NCI-H1092 treated with DMSO at 0.1 percent for 48 hours (cell line): Measurements from ENCODE around the gene LPGAT1.
"Not testable (repeated sequence)": the region's sequence is repeated elsewhere in the genome, so short reads cannot be mapped to it uniquely, and the experiment has no call there.

Experiments used
- DNase-seq: peaks from one replicate; lab custom pipeline; 2025; lab: John Stamatoyannopoulos, UW

Gene LPGAT1, protein sequence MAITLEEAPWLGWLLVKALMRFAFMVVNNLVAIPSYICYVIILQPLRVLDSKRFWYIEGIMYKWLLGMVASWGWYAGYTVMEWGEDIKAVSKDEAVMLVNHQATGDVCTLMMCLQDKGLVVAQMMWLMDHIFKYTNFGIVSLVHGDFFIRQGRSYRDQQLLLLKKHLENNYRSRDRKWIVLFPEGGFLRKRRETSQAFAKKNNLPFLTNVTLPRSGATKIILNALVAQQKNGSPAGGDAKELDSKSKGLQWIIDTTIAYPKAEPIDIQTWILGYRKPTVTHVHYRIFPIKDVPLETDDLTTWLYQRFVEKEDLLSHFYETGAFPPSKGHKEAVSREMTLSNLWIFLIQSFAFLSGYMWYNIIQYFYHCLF

DNA sequence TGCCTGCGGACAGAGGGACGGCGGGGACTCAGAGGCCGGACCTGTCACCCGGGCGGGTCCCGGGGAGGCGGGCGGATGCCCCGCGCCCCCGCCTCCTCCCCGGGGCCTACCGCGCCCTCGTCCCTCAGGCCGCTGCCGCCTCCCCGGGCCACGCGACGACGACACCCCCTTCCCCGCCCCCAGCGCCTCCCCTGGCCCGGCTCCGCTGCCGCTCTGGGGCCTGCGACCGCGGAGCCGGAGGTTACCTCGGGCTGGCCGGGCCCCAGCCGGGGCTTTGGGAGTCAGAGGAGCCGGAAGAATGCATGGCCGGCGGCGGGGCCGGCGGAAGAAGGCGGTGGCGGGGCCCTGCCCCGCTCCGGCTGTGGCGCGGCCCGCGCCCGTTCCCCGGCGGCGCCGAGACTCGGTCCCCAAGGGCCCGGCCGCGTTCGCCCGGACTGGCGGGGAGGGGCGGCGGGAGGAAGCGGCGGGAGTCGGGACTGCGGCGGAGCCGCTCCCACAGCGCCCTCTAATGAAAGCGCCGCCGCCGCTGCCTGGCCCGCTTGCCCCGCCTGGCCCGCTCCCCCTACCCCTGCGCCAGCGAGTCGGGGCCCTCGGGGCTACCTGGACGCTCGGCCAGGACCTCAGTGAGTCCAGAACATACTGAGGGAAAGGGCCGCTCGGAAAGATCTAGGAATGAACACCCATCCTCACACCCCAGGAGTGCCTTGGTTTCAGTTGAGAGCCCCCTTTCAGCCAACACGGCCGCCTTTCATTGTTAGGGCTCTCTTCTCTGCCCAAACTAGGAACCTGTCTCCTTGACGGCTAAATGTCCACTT, at the start of gene LPGAT1:
Gene LPGAT1 (minus strand): TSS at position 436 of the 815 bp plus-strand sequence. CDS start 1,467 bp downstream, outside the sequence.
- DNase-seq: peak; percentile 81

DNA sequence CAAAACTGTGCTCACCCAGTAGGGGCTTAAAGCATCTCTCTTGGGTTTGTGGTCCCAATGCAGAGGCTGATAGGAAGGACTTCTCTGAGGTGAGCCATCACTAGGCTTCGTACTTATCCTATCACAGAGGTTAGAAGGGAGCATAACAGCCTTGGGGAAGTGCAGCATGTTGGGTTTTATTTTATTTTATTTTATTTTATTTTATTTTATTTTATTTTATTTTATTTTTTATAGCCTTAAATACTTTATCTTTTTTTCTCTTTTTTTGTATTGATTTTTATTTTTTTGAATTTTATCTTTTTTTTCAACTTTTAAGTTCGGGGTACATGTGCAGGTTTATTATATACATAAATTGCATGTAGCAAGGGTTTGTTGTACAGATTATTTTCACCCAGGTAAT, 48.9 kb upstream of the LPGAT1 start:
- no peak for DNase-seq

DNA sequence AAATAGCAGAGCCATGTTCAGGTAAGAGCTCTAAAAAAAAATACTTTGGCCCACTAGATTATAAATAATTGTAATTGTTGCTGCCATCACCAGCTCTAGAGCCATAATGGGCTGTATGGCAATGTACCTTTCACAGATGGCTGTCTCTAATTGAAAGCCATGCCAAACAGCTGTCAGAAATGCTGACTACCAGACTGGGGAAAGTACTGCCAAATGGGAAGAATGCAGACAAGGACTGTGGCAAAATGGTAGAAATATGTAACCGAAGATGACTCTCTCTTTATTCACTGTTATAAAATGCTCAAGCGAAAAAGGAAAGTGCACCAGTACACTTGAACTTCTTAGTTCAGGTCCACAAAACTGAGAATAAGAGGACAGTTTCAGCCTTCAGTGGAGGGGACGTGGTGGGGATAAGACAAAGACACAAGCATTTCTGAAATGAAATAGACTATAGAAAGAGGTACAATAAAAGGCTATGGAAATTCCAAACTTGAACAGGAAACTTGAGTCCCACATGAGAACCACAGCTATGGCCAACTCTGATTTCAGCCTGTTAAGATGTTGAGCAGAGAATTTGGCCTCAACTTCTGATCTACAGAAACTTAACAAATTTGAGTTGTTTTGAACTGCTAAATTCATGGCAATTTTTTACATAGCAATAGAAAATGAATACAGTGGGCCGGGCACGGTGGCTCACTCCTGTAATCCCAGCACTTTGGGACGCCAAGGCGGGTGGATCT, 46.5 kb upstream of the LPGAT1 start:
- DNase-seq: no peak

DNA sequence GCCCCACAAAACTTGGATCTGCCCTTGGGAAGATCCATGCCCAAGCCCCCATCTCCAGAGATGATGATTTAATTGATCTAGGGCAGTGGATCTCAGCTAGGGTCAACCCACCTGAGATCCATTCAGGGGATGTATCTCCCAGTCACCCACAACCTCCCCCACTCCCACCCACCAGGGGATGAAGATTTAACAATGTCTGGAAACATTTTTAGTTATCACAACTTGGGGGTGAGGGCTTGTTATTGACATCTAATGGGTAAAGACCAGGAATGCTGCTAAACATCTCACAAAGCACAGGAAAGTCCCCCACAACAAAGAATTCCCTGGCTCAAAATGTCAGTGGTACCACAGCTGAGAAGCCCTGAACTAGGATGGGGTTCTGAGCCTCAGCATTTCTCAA, 45.0 kb upstream of the LPGAT1 start:
- DNase-seq: no peak

DNA sequence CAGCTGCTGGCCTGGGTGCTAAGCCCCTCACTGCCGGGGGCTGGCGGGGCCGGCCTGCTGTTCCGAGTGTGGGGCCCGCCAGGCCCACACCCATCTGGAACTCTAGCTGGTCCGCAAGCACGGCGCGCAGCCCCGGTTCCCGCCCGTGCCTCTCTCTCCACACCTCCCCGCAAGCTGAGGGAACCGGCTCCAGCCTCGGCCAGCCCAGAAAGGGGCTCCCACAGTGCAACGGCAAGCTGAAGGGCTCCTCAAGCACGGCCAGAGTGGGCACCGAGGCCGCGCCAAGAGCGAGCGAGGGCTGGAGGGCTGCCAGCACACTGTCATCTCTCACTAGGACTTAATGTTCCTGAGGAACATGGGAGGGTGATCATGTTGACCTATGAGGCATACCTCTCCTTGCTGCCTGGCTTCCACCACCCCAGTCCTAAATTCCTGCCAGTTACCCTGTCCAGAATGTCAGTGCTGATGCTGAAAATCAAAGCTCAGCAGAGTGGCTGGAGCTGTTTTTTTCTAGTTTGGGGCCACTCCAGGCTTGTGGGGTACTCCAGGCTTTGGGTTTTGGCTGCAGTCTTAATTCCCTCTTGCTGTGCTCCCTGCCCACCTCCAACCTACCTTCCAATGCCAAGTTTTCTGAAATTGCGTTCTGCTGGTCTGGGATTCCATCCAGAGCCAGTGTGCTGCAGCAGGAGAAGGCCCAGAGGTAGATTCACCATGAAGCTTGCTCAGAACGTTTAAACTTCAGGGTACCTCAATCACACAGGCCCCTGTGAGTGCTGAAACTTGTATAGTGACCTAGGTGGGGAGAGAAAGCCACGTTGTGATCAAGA, 44.2 kb upstream of the LPGAT1 start:
- no peak for DNase-seq

DNA sequence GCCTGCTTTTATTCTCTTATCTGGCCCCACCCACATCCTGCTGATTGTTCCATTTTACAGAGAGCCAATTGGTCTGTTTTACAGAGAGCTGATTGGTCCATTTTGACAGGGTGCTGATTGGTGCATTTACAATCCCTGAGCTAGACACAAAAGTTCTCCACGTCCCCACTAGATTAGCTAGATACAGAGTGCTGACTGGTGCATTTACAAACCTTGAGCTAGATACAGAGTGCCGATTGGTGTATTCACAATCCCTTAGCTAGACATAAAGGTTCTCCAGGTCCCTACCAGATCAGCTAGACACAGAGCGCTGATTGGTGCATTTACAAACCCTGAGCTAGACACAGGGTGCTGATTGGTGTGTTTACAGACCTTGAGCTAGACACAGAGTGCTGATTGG, 43.2 kb upstream of the LPGAT1 start:
- not testable (repeated sequence) for DNase-seq

DNA sequence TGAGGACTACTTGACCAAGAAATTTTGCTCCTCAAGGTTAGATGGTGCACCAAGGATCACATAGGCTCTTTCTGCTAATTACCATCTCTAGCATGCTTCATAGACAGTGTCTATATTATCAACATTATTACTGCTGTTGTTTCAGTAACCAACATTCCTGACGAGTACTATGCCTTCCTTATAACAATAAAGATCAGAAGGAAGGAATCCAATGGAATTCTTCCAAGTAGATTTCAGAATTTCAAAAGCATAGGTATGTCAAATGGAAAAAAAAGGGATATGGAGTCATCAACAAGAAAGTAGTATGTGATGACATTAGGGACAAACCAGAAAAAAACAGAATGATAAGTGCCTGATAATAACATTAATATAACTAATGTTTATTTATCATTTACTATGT, 39.6 kb upstream of the LPGAT1 start:
- no peak for DNase-seq

GRCh38 chr1:211865180-211865579, 34.6 kb upstream of the LPGAT1 start:
- no peak for DNase-seq

- no peak for DNase-seq
Observed at GRCh38 chr1:211859405-211859804, 28.8 kb upstream of the LPGAT1 start.

DNA sequence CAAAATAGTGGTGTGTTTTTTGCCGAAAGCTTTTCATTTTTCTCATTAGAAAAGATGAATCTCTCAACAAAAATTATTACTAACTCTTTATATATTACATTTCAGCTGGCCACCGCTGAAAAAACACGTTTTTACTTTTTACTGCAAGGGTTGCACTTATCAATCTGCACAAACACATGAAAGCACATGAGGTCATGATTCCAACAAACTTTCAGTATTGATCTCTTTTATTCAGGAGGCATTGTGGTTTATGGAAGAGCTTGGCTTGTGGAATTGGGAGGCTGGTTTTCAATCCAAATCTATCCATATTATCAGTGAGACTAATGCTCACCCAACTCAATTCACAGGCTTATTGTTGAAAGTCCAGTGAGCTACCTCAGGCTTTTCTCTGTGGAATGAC, 20.6 kb upstream of the LPGAT1 start:
- DNase-seq: no peak

- DNase-seq: no peak
Observed at GRCh38 chr1:211843507-211844298, 13.1 kb upstream of the LPGAT1 start.

- no peak for DNase-seq
Observed at GRCh38 chr1:211843018-211843417, 12.5 kb upstream of the LPGAT1 start.

GRCh38 chr1:211842518-211842917, 12.0 kb upstream of the LPGAT1 start:
- no peak for DNase-seq

DNA sequence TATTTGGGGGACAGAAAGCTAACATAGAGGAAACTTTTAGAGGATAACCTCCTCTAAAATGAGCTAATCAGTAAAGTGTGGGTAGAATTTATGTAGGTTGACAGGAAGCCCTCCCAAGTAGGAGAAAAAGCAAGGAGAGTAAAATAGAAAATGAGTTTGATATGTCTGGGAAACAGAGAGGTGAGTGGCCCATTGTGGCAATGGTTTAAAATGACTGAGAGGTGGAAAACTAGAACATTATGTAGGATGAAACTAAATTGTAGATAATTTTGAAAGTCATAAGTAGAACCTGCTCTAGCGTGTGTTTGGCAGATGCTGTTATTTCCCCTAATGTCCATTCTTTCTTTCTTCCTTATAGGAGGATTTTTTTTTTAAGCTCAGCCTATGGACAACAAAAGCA, 8.5 kb upstream of the LPGAT1 start:
- DNase-seq: no peak

DNA sequence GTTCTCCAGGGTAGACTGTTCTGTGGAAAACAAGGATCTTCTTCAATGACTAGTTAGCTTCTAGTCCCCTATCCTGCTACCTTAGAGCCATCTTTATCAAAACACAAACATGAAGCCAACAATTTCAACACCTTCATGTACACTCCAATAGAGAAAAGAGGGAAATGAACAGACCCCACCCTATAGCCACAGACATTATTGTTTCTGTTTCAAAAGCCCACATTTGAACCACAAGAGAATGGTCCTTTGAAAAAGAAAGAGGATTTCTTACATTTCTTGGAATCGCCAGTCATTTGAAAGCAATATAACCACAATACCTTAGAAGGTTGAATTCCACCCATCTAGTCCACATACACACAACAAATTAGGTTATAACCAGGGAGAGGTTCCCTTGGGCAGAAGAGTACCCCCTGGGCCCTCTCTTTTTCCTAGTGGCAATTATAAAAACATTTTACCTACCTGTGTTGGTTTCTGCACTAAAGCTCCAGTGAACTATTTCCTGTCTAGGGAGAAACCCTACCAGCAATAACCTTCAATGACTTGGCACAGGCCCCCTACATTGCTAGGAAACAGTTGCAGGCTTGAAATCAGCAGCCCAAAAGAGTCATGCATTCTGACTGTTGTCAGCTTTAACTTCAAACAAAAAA, 2.7 kb upstream of the LPGAT1 start:
- DNase-seq: no peak

GRCh38 chr1:211832661-211833060, 2.1 kb upstream of the LPGAT1 start:
- DNase-seq: no peak

GRCh38 chr1:211831558-211832323, 1.2 kb upstream of the LPGAT1 start:
- DNase-seq: peak; percentile 47

DNA sequence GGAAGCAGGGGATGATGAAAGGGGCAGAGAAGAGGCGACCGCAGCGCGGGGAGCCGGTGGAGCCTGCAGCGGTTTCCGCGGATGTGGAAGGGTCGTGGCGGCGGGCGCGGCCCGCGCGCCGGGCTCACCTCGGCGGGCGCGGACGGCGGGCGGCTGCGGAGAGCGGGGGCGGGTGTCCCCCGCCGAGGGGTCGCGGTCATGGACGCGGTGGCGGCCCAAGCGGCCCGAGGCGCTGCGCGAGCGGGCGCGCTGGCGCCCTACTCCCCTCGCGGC, 572 bp downstream of the LPGAT1 start:
- DNase-seq: no peak

DNA sequence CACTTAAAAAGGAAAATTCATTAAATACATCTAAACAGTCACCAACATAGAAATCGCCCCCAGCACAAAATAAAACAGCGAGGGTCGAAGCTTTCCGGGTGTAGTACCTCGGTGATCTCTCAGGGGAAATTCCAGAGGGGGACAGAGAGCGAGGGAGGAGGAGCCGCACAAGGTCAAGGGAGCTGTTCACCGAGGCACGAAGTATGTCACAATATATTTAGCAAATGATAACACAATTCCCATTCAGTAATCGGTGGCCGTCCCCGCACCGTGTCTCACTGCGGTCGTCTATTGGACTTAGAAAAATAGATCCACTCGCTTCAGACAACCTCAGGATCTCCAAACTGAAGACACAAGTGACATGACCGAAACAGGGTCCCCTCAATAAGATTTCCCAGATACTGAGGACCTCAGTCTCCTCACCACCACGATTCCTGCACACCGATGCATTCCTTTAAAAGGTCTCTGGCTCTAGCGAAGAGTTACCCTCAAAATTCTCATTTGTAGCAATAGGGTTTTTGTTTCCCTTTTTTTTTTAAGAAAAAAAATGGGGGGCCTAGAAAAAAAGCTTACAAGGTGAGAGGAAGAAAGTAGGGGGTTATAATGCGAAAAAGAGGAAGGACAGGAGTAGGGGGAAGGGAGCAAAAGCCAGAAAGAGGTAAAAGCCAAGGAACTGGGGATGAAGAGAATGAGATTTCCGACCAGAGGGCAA, 1.1 kb downstream of the LPGAT1 start:
- peak; percentile 62 for DNase-seq
